Kidney capillary endothelial cell (primary cell): ENCODE measurements around the gene NBAS.

ENCODE experiments used
- DNase-seq: peaks from one replicate; pipeline ENCODE4 v3.0.0-alpha.2; 2018; ENCODE audit warnings: low spot score

The NBAS gene

DNA sequence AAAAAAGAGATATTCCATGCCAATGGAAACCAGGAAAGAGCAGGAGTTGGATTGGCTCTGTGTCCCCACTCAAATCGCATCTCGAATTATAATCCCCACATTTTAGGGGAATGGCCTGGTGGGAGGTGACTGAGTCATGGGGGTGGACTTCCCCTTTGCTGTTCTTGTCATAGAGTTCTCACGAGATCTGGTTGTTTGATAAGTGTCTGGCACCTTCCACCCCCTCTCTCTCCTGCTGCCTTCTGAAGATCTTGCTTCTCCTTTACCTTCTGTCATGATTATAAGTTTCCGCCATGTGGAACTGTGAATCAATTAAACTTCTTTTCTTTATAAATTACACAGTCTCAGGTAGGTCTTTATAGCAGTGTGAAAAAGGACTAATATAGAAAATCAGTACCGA, 355.6 kb downstream of the NBAS start:
- no peak for DNase-seq

DNA sequence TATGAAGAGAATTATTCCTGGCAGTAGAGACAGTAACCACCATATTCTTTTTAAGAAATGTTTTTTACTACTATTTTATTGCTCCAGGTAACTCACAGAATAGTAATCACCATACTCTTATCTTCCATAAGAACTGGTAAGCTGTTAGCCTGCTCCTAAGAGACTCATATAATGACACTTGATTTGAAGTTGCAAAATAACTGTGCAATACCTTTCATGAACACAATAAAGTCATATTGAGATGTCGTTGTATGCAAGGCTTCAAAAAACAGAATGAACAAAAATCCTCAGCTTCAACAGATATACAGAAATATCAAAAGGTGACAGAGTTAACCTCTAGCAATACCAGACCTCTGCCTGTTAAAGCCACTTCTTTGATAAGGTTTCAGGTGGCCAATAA, 360.1 kb downstream of the NBAS start:
- DNase-seq: no peak

DNA sequence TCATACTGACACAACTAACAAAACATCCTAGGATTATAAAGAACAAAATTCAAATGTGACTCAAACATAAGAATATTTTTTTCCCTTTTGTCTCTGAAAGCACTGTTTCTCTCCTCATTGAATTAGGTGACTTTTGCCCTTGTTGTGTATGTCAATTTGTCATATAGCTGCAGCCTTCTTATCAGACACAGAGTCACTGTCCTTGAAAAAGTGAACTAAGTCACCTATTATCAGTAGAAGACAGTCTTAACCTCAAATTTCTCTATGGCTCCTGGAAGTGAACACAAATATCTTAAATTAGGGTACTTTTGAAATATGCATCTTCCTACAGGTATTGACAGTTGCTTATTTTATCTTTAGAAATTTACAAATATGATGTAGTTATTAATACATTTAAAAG, 360.6 kb downstream of the NBAS start:
- DNase-seq: no peak

DNA sequence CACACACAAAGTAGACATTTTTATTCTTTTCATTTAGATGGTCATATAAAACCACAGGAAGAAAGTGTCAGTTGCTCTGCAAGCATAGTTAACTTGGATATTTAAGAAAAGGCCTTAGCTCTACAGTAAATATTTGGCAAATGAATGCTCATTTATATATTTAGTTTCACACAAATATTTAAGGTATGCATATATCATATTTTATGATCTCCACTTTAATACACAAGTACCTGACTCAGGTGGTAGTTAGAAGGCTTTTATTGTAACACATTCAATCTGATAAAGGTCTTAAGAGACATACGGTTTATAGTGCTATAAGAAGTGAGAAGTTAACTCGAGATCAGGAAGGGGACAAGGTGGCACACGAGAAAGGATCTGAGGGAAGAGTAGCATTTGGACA, 363.1 kb downstream of the NBAS start:
- no peak for DNase-seq

DNA sequence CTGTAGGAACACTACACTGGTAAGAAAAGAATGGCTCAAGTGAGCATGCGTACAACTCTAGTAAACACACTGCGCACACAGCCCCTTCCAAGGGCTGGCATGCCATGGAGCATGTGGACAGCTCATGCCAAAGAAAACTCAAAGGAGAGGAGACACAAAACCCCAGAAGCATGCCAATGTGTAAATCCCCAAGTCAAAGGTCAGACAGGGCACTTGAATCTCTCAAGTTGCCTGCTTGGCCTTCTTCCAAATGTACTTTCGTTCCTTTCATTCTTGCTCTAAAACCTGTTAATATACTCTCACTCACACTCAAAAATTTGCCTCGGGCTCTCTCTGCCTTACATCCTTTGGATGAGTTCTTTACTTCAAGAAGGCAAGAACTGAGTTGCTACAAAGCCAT, 365.3 kb downstream of the NBAS start:
- no peak for DNase-seq

DNA sequence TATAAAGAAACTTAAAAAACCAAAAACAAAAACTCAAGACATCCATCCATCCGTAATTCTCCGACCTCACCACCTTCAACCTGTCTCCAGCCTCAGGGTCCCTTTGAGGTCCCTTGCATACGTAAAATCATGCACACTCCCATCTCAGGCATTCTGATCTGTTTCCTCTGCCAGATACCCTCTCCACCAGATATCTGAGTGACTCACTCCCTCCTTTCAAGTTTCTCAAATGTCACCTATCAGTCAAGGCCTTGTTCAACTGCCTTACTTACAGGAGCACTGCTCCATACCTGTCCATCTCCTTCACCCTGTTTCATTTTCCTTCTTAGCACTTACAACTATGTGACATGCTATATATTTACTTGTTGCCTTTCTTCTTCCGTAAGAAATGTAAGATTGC, 369.3 kb downstream of the NBAS start:
- no peak for DNase-seq

DNA sequence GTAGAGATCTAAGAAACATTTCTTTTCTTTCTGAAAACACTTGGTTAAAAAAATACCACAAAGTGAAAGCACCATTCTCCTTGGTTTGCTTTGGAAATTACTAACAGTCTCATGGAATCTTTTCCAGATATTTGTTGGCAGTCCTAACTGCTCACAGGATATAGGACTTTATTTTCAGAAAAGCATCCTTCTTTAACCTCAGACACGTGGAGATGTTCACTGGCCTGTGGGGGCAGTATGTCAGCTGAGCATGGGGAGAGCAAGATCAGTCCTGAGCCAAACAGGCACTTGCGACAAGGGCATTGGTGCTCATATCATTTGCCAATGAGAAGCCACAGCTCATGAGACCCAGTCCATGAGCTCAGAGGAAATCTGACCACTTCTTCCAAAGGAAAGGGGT, 371.9 kb downstream of the NBAS start:
- DNase-seq: no peak

DNA sequence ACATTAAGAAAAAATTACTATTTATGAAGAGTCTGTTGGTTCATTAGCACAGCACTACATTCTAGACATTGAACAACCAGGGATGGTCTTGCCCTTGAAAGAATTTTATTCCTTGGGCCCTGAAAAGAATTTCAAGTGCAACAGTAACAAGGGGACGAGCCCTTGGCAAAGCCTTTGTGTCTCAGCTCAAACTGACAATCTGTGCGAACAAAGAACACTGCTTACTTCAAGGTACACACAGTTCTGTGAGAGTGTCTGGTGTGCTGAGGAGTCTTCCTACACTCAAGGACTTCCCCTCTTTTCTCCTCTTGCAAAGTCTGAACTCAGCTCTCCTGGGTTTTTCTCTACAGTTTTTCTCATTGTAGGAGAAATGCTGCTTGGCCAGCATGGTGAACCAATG, 373.4 kb downstream of the NBAS start:
- no peak for DNase-seq

DNA sequence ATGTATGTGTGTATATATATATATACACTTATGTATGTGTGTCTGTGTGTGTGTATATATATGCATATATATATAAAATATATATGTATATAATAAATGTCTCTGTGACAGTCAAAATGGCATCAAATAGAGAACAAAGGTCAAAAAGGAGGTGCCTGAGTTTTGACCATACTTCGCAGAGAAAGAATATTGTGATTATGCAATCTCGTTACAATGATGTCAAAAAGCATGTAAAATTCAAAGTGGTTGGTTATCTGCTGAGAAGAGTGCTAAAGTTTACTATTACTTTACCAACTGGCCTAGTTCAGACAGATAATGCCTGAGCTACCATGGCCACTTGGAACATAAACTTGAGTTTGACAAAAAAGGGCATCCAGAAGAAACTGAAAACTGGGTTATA, 375.0 kb downstream of the NBAS start:
- no peak for DNase-seq

DNA sequence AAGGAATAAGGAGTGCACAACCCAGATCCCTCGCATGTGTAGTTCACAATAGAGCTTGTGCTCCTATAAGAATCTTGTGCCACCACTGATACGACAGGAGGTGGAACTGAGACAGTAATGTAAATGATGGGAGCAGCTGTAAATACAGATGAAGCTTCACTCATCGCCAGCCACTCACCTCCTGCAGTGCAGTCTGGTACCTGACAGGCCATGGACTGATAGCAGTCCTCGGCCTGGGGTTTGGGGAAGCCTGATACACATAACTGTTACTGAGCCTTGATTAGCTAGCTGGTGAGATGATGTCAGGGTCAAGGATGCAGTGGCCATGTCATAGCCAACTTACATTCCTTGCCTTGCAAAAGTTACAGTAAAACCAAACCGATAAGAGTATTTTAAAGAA, 376.6 kb downstream of the NBAS start:
- no peak for DNase-seq

DNA sequence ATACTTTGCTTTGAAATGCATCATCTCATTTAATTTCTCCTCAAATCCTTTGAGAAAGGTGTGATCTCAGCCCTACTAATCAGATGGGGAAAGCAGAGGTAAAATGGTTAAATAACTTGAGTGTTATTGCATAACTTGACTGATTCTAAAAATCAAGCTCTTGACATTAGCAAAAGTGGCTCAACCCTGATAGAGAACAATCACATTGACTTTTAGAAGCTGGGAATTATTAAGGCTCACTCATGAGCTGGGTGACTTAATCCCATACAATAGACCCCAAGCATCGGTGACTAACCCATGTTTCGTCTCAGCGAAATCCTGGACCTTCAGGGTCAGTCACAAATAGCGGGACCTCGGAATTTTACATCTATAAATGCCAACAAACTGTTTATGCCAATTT, 378.9 kb downstream of the NBAS start:
- DNase-seq: no peak

DNA sequence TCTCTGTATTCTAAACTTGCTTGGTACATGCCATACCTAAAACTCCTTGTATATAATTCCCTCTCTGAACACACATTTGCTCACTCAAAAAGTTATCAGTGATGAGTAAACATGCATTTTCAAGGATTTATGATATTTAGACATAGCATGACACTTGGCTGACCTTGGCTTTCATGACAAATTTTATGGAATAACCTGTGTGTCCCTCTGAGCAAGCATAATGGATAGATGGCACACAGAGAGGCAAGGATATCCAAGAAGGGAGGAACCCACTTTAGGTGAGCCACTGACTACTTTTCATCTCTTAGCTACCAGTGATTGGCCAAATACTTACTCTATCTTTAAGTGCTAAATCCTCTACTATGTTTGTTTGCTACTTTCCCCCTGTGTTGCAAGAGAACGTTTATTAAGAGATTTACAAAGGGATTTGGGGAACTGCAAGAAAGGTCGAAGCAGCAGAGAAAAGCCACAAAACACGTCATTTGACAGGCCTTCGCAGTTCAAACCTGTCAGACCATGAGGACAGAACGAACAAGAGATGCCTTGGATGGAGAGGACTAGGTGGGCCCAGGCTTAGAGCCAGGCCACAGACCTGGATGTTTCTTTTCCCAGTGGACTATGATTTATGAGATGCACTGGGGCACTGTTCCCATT, 379.9 kb downstream of the NBAS start:
- DNase-seq: no peak

DNA sequence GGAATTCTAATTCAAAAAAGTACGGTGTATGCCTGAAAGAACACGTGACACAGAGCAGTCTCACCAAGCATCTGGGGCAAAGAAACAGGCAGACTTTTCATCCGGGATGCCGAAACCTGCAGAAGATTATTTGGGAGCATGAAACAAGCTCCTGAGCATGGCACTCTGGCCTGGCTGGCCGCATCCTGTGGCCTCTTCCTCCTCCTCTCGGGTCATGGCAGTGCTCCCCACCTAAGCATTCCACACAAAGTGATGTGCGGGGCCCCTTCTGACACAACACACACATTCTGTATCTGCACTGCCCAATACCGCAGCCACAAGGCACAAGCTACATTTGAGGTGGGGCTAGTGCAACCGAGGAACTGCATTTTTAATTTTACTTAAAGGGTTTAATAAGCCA, 380.8 kb downstream of the NBAS start:
- no peak for DNase-seq

DNA sequence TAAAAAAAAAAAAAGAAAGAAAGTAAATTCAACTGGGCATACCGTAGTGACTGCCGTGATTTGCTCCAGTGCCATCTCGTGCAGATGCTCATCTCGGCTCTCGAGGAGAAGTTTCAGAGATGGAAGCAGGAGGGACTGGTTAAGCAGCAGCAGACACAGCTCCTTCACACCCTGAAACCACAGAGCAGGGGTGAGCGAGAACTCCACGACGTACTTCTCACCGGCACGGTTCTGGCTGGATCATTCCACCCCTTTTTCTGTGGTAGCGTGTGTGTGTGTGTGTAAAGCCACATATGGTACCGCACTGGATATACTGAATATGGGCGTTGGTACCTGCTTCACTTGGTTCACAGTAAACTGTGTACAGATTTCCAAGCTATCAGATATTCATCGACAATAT, 382.2 kb downstream of the NBAS start:
- DNase-seq: no peak

DNA sequence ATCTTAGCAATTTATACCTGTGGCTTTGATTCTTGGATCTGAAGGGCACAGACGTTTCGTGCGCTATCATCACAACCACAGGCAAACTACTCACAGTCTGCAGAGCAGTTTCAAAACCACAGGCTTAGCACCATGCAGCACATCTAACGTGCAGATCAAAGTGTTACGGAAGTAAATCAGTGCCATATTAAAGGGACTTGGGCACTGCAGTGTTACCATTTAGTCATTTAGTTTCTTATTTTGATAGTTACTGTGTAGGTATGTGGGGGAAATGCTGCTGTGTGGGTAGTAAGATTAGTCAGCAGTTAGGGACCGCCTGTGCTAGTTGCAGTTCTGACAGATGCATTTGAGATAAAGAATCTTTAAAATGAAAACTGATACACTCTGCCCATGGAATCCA, 384.0 kb downstream of the NBAS start:
- no peak for DNase-seq

DNA sequence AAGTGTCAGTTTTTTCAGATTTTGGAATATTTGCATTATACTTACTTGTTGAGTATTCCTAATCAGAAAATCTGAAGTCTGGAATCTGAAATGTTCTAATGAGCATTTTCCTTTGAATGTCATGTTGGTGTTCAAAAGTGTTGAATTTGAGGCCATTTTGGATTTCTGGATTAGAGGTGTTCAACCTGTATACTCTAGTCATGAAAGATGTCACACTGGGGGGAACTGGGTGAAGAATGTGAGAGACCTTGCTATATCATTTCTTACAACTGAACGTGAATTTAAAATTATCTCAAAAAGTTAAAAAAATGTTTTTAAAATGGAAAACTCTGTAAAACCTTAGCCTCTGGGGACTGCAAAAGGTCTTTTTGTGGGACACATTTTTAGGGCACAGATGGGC, 384.5 kb downstream of the NBAS start:
- no peak for DNase-seq

DNA sequence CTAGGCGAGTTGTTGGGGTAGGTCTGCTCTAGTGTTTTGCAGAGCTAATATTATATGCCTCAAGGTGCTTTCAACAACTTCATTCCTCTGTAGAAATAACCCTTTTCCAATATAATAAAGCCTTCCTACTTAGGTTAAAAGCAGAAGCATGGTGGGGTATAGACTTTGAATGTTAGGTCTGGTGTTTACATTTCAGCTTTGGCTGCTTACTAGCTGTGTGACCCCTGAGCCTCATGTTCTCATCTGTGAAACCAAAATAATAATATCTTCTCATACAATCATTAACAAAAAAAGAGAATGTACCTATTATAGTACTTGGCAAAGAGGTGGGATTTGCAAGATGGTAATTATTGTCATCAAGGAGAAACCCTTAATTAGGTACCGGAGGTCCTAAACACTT, 386.6 kb downstream of the NBAS start:
- DNase-seq: no peak

DNA sequence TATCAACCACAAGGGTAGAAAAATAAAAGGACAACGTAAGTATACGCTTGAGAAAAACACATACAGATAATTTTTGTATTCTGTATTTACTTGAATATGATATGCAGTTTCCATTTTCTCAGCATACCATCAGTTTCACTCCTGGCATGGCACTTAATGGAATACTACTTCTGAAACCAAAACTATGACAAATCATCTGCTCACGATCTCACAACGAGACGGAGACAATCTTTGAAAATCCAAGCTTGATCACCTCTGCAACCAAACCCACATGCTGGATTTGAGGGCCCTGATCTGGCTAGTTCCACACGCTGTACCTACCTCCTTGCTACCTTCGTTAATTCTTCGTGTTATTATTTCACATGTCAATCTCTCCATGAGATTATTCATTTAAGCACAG, 387.6 kb downstream of the NBAS start:
- no peak for DNase-seq

DNA sequence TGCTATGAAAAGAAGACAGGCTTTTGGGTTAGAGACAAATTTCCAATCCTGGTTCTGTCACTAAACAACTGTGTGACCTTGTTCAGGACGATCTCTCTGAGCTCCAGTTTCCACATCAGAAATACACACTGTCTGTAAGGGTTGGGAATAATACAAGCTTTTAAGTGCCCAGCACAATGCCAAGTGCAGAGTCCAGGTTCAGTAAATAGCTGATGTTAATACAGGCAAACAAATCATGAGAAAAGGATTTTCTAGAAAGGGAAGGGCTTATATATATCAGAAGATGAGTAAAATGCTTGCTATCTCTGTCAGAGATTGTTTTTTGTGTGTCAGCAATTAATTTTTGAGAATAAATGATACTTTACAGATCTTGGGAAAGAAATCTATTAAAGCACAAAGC, 388.3 kb downstream of the NBAS start:
- no peak for DNase-seq

DNA sequence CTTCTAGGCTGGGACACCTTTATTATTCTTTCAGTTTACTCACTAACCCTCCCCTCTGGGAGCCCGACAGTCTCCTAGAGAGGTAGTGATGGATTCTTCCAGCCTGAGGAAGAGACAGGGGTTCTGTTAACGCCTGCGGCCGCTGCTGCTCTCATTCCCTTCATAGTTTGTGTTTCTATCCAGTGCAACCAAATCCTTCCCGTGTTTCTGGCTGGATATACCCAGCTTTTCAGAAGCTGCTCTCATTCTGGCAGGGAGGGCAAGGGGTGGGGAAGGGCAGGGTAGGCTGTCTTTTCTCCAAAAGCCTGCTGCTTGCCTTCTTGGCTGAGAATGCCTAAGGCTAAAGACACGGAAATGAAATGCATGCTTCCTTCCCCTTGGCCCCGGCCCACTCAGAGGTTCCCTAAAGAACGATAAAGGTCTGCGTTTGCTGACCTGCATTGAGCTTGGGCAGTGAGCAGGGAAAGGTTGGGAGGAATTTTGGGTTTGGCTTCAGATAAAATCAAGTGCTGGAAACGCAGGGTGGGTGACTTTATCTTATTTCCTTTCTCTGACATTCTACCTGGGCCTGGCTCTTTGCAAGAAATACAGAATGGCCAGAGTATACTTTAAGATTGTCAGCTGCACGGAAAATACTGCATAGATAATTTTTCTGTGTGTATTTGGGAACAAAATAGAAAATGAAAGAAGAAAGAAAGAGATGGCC, 390.9 kb downstream of the NBAS start:
- peak; percentile 55 for DNase-seq

DNA sequence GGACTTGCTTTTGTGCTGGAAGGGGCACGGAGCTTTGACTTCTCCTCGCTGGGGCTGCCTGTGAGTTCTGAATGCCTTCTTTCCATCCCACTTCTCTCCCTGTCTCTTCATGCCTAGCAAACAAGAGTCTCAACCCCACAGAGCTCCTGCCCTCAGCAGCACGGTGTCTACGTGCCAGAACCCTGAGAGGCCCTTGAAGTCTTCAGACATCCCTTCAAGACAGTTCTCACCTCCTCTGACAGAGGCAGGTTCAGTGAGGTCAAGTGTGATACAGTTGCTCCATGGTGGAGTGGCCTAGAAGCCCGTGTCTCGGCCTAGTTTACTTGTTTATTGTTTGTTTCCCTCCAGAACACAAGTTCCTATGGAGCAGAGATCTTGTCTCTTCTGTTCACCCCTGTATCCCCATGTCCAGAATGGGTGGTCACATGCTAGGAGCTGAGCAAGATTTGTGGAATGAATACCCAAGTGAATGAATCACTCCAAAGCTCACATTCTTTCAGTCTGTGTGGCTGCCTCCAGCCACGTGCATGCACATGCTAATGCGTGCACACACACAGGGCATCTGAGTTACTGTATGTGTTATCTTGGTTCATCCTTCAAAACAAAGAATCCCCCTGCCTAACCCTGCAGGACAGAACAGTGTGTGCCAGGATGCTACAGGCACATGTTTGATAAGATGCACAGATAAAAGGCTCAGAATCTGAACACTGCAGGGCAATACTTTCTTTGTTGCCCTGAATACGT, 391.6 kb downstream of the NBAS start:
- peak; percentile 77 for DNase-seq

DNA sequence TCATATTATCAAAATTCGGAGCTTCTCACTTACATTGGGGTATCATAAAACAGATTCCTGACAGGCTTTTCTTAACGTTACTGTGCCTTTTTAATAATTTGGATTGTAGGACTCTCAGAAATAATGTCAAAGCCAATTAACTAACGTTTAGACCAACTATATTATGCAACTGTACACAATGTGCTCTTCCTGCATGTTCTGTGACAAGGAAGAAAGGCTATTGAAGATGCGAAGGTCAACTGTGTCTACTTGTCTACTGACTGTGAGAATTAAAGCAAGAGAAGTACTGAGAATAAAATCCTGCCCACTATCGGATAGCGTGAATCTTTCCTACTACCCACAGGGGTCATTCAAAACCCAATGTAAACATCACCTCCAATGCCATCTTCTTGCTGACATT, 393.0 kb downstream of the NBAS start:
- DNase-seq: no peak

DNA sequence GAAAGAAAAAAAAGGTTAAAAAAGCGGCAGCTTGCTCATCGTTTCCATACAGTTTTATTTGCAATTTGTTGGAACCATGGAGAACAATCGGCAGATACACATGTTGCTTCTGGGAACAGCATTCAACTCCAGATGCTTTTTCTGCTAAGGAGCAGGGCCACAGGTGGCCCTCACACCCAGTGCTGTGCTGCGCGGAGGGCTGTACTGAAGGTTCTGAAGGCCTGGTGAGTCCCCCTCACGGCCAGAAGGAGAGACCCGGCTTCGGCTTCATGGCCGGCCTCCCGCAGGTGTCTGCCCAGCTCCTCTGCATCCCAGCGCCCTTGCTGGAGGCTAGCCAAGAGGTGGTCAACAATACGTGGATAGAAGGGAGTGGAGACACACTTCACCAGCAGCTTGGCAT, 394.3 kb downstream of the NBAS start:
- no peak for DNase-seq

DNA sequence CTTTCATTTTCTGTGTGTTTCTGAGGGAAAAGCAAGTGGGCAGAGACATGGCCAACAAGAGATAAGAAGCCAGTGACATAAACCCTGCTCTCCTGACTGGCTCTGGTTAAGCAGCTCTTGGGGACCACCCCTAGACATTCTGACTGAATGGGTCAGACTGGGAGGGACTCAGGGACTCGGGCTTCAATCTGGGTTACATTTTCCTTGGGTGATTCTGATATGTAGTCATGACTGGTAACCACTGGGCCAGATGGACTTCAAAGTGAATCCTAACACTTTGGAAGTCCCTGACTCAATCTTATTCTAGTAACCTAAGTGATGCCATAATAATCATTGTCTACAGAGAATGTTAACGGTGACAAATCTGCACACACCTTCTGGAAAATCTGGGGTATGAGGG, 397.8 kb downstream of the NBAS start:
- no peak for DNase-seq
